Neural progenitor cell (in vitro differentiated cells): ENCODE data around the gene BMP7.

Source experiments
- EZH2 ChIP-seq: fragments of 200-600 bp; sonication (generic); IDR thresholded peaks from 2 replicates; pipeline ENCODE4 v1.6.1; 2017; ENCODE audit warnings: antibody characterized with exemption, mild to moderate bottlenecking, moderate library complexity
- EZH2phosphoT487 ChIP-seq: fragments of 200-600 bp; sonication (generic); IDR thresholded peaks from 2 replicates; pipeline ENCODE4 v1.6.1; 2017; ENCODE audit warnings: antibody characterized with exemption
- TF ChIP-seq, protein P1 (sequence below): fragments of 200-600 bp; sonication (generic); IDR thresholded peaks from 2 replicates; pipeline ENCODE4 v1.5.1; 2017; ENCODE audit warnings: antibody characterized with exemption, mild to moderate bottlenecking

DNA sequence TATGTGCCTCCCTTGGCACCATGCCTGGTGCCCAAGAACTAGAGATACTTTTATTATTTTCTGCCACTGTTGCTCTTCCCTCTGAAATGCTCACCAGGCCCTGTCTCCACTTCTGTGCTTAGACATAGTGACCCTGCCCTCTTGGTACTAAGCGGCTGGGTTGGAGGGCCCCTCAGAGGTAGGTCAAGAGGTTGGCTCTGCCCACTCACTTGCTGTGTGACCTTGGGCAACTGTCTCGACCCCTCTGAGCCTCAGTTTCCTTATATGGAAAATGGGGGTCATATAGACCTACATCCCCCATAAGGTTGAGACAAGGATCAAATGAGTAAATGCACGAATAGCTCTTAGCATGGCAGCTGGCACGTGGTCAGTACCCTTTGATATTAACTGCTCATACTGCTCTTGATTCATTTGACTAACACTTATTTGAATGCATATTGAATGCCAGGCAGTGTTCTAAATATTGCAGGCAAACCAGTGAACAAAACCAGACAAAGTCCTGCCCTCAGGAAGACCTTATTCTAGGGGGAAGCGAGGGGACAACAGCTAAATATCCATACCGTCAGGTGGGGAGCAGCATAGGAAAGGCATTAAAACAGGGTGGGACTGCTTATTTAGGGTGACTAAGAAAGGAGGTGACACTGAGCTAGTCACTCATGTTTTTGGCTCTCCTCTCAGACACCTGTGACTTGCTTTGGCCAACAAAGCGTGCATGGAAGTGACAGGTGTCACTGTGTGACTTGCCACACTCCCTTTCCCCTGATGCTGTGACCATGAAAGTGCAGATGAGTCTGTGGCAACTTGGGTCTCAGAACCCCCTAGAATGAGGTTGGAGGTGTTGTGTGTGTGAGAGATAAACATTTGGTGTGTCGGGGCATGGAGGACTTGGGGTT lies 48.9 kb upstream of the BMP7 start:
- TF ChIP-seq, protein P1, sequence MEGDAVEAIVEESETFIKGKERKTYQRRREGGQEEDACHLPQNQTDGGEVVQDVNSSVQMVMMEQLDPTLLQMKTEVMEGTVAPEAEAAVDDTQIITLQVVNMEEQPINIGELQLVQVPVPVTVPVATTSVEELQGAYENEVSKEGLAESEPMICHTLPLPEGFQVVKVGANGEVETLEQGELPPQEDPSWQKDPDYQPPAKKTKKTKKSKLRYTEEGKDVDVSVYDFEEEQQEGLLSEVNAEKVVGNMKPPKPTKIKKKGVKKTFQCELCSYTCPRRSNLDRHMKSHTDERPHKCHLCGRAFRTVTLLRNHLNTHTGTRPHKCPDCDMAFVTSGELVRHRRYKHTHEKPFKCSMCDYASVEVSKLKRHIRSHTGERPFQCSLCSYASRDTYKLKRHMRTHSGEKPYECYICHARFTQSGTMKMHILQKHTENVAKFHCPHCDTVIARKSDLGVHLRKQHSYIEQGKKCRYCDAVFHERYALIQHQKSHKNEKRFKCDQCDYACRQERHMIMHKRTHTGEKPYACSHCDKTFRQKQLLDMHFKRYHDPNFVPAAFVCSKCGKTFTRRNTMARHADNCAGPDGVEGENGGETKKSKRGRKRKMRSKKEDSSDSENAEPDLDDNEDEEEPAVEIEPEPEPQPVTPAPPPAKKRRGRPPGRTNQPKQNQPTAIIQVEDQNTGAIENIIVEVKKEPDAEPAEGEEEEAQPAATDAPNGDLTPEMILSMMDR: no peak
- TF ChIP-seq EZH2 (no peak), EZH2phosphoT487 (no peak)
